ENCODE data around the gene CRB1.

GRCh38 chr1:197313713-197314112, 45.7 kb downstream of the CRB1 start:
- TF ChIP-seq EZH2 (IDR thresholded peaks at IDR 0.05; ENCODE audit: borderline replicate concordance, low read depth, low read length, severe bottlenecking) (no peak), CTCF (IDR thresholded peaks at IDR 0.05; ENCODE audit: borderline replicate concordance, extremely low read depth, low read length, poor library complexity, severe bottlenecking) (no peak)
